H9 (cell line): ENCODE results near the gene IRF1. TPM values are rescaled to one million over a fixed set of nuclear protein-coding genes. Genes with fewer than 3 reads are reported as not detected.

Source experiments
- DNase-seq: peaks from one replicate; pipeline ENCODE4 v3.0.0-alpha.2; 2017
- H2AFZ ChIP-seq: one replicate; pipeline ENCODE4 v1.6.1; 2013; ENCODE audit warnings: mild to moderate bottlenecking, low read length, control low read depth, moderate library complexity
- H2AK5ac ChIP-seq: 2 replicates; pipeline ENCODE4 v1.6.1; 2013; ENCODE audit warnings: low read length, control low read depth, mixed read lengths; ENCODE audit not compliant: insufficient read length
- H2BK120ac ChIP-seq: one replicate; pipeline ENCODE4 v1.6.1; 2013; ENCODE audit warnings: low read depth, mild to moderate bottlenecking, low read length, control low read depth, inconsistent platforms; ENCODE audit not compliant: poor library complexity, severe bottlenecking
- H2BK12ac ChIP-seq: 2 replicates; pipeline ENCODE4 v1.6.1; 2013; ENCODE audit warnings: low read length, control low read depth, mixed read lengths, low read depth; ENCODE audit not compliant: insufficient read length
- H2BK15ac ChIP-seq: 2 replicates; pipeline ENCODE4 v1.6.1; 2013; ENCODE audit warnings: low read depth, low read length, control low read depth
- H2BK20ac ChIP-seq: one replicate; pipeline ENCODE4 v1.6.1; 2013; ENCODE audit warnings: low read depth, mild to moderate bottlenecking, low read length, control low read depth, inconsistent platforms; ENCODE audit not compliant: poor library complexity, severe bottlenecking
- H2BK5ac ChIP-seq: 2 replicates; pipeline ENCODE4 v1.6.1; 2013; ENCODE audit warnings: low read length, control low read depth, mixed read lengths; ENCODE audit not compliant: insufficient read length
- H3K14ac ChIP-seq: 2 replicates; pipeline ENCODE4 v1.6.1; 2013; ENCODE audit warnings: low read length, control low read depth; ENCODE audit not compliant: insufficient read depth
- H3K18ac ChIP-seq: 2 replicates; pipeline ENCODE4 v1.6.1; 2013; ENCODE audit warnings: low read depth, mild to moderate bottlenecking, mixed read lengths, low read length, control low read depth; ENCODE audit not compliant: insufficient read length
- H3K23ac ChIP-seq: 2 replicates; pipeline ENCODE4 v1.6.1; 2013; ENCODE audit warnings: low read length, control low read depth, mixed read lengths, low read depth; ENCODE audit not compliant: insufficient read length
- H3K23me2 ChIP-seq: 2 replicates; pipeline ENCODE4 v1.6.1; 2013; ENCODE audit warnings: low read depth, mild to moderate bottlenecking, mixed read lengths, low read length, control low read depth; ENCODE audit not compliant: insufficient read length, poor library complexity, severe bottlenecking
- H3K27ac ChIP-seq: 2 replicates; pipeline ENCODE4 v1.5.1; 2013; ENCODE audit warnings: low read length, control low read depth, mixed read lengths, low read depth; ENCODE audit not compliant: insufficient read length
- H3K27me3 ChIP-seq: 2 replicates; pipeline ENCODE4 v1.6.1; 2013; ENCODE audit warnings: low read length, control low read depth, inconsistent platforms; ENCODE audit not compliant: insufficient read depth
- H3K4ac ChIP-seq: 2 replicates; pipeline ENCODE4 v1.6.1; 2013; ENCODE audit warnings: low read depth, mild to moderate bottlenecking, control low read depth, inconsistent platforms, low read length, moderate library complexity
- H3K4me1 ChIP-seq: 2 replicates; pipeline ENCODE4 v1.6.1; 2013; ENCODE audit warnings: low read length, control low read depth, inconsistent platforms; ENCODE audit not compliant: insufficient read depth
- H3K4me2 ChIP-seq: 2 replicates; pipeline ENCODE4 v1.6.1; 2013; ENCODE audit warnings: low read length, control low read depth, mixed read lengths; ENCODE audit not compliant: insufficient read length, insufficient read depth
- H3K56ac ChIP-seq: 2 replicates; pipeline ENCODE4 v1.6.1; 2013; ENCODE audit warnings: low read depth, mild to moderate bottlenecking, mixed read lengths, low read length, control low read depth; ENCODE audit not compliant: insufficient read length
- H3K79me1 ChIP-seq: 2 replicates; pipeline ENCODE4 v1.6.1; 2013; ENCODE audit warnings: low read depth, mild to moderate bottlenecking, moderate library complexity, low read length, control low read depth, inconsistent platforms; ENCODE audit not compliant: insufficient read depth, poor library complexity, severe bottlenecking
- H3K79me2 ChIP-seq: 2 replicates; pipeline ENCODE4 v1.6.1; 2013; ENCODE audit warnings: low read length, control low read depth, inconsistent platforms; ENCODE audit not compliant: insufficient read depth
- H3K9ac ChIP-seq: 2 replicates; pipeline ENCODE4 v1.6.1; 2013; ENCODE audit warnings: low read length, control low read depth, mixed read lengths; ENCODE audit not compliant: insufficient read length; ENCODE audit errors: extremely low read depth
- H3K9me3 ChIP-seq: one replicate; pipeline ENCODE4 v1.6.1; 2013; ENCODE audit warnings: low read depth, low read length, inconsistent platforms; ENCODE audit not compliant: control insufficient read depth
- H3T11ph ChIP-seq: one replicate; pipeline ENCODE4 v1.6.1; 2013; ENCODE audit warnings: mild to moderate bottlenecking, low read length, control low read depth, inconsistent platforms
- H4K20me1 ChIP-seq: one replicate; pipeline ENCODE4 v1.6.1; 2013; ENCODE audit not compliant: control insufficient read depth, insufficient read length, insufficient read depth
- H4K5ac ChIP-seq: 2 replicates; pipeline ENCODE4 v1.6.1; 2013; ENCODE audit warnings: low read depth, mild to moderate bottlenecking, mixed read lengths, low read length, control low read depth; ENCODE audit not compliant: insufficient read length
- H4K8ac ChIP-seq: replicated peaks from 2 replicates; pipeline ENCODE4 v1.6.1; 2013; ENCODE audit warnings: low read length, control low read depth, mixed read lengths, low read depth; ENCODE audit not compliant: insufficient read length
- H4K91ac ChIP-seq: 2 replicates; pipeline ENCODE4 v1.6.1; 2013; ENCODE audit warnings: low read depth, mild to moderate bottlenecking, moderate library complexity, mixed read lengths, low read length, control low read depth; ENCODE audit not compliant: insufficient read length
- H3K27ac Mint-ChIP-seq, 3 experiments: 2 replicates in 2 of 3; 3 replicates in 1 of 3; pipeline ENCODE4 v1.8.0; 2020 to 2021; ENCODE audit warnings: mixed read lengths in 3 of 3, mild to moderate bottlenecking in 1 of 3, moderate library complexity in 1 of 3
- H3K27me3 Mint-ChIP-seq: 2 replicates; pipeline ENCODE4 v1.8.0; 2021; ENCODE audit warnings: low read depth, mild to moderate bottlenecking, moderate library complexity, mixed read lengths
- H3K36me3 Mint-ChIP-seq, 3 experiments: 2 replicates in 2 of 3; 3 replicates in 1 of 3; pipeline ENCODE4 v1.8.0; 2020 to 2021; ENCODE audit warnings: low read depth in 3 of 3, mixed read lengths in 3 of 3; ENCODE audit not compliant: insufficient read depth in 1 of 3
- H3K4me1 Mint-ChIP-seq, 2 experiments: 2 replicates each; pipeline ENCODE4 v1.8.0; 2020; ENCODE audit warnings: mixed read lengths in 2 of 2
- H3K4me3 Mint-ChIP-seq, 2 experiments: 2 replicates in 1 of 2; 3 replicates in 1 of 2; pipeline ENCODE4 v1.8.0; 2020 to 2021; ENCODE audit warnings: mild to moderate bottlenecking in 2 of 2, mixed read lengths in 2 of 2, moderate library complexity in 1 of 2
- H3K9me3 Mint-ChIP-seq, 2 experiments: 2 replicates in 1 of 2; 3 replicates in 1 of 2; pipeline ENCODE4 v1.8.0; 2020; ENCODE audit warnings: mild to moderate bottlenecking in 2 of 2, mixed read lengths in 2 of 2, moderate library complexity in 1 of 2
- WGBS: extraction: QIAGEN DNeasy Blood & Tissue Kit; methylation state at CpG from one replicate; pipeline ENCODE4 v1.1.7; 2013; ENCODE audit warnings: missing lambda C conversion rate, low lambda C conversion rate, mixed read lengths; ENCODE audit not compliant: insufficient read length; ENCODE audit errors: extremely low coverage; 5-methylcytosine and 5-hydroxymethylcytosine counted together
- total RNA-seq: library from RNA; stranded (reverse); gene quantifications from 2 replicates; pipeline ENCODE4 v1.2.1, GENCODE V29; 2021
- TF ChIP-seq, protein P1 (sequence below): fragments of 200-600 bp; sonication (generic); conservative IDR thresholded peaks from 3 replicates; pipeline ENCODE4 v1.8.0; 2021; ENCODE audit warnings: antibody characterized with exemption, mild to moderate bottlenecking

The IRF1 gene
- total RNA-seq, 1 experiment from 2014 or later: 8.7 TPM

DNA sequence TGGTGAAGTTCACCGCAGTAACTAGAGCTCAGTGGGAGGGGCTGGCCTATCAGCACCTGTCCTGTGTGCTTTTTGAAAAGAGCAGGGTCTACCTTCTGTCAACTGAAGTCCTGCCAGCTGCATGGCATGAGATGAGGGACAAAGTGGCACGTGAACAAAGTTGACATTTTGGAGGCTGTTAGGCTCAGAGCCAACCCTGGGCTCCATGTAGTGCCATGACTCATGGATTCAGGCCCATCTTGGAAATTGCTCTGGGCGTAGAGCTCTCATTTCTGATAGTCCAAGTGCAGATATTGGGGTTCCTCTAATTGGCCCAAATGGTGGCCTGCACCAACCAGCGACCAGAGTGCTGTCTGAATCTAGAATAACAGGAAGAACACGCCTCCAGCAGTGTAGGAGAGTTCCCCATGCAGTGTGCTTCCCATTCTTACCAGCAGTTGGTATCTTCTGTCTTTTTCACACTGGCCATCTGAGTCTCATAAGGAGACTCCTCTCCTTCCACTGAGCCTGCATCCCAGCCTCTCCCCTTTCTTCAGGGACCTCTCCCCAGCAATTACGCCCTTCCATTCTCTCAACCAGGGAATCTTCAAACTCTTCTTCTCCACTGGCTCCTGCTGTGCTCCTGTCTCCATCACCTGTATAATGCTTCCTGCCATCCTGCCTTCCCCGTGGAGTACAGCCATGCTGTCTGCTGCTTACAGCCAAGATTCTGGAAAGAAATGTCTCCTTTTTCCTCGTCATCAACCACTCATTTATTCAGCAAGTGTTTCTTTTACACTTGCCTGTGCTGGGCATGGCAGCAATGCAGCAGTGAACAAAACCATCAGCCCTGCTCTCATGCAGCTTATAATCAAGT lies 30.4 kb downstream of the IRF1 start:
- Histone ChIP-seq H2BK20ac (no peak overlapping the region), H3K27me3 (no peaks in the 10 kb centered on the region), H3K23ac (no peak overlapping the region), H4K20me1 (no peaks in the 10 kb centered on the region), H3K18ac (no peak overlapping the region), H2BK12ac (no peak overlapping the region), H3T11ph (no peak overlapping the region), H4K91ac (no peak overlapping the region), H4K5ac (no peak overlapping the region), H3K4me2 (no peak overlapping the region), H2AFZ (no peak overlapping the region), H3K27ac (no peak overlapping the region), H3K56ac (no peak overlapping the region), H3K4ac (no peak overlapping the region), H2AK5ac (no peak overlapping the region), H4K8ac (no peak overlapping the region), H2BK5ac (no peak overlapping the region), H3K79me2 (no peaks in the 10 kb centered on the region), H2BK120ac (no peak overlapping the region), H3K14ac (no peak overlapping the region; the same call in 1 of the 2 replicates), H2BK15ac (no peak overlapping the region), H3K4me1 (peaks cover 18% of the 10 kb centered on the region; the same call in 1 of the 2 replicates), H3K9me3 (no peaks in the 10 kb centered on the region), H3K9ac (no peak overlapping the region), H3K79me1 (no peaks in the 10 kb centered on the region), H3K23me2 (no peaks in the 10 kb centered on the region)
- TF ChIP-seq, protein P1, sequence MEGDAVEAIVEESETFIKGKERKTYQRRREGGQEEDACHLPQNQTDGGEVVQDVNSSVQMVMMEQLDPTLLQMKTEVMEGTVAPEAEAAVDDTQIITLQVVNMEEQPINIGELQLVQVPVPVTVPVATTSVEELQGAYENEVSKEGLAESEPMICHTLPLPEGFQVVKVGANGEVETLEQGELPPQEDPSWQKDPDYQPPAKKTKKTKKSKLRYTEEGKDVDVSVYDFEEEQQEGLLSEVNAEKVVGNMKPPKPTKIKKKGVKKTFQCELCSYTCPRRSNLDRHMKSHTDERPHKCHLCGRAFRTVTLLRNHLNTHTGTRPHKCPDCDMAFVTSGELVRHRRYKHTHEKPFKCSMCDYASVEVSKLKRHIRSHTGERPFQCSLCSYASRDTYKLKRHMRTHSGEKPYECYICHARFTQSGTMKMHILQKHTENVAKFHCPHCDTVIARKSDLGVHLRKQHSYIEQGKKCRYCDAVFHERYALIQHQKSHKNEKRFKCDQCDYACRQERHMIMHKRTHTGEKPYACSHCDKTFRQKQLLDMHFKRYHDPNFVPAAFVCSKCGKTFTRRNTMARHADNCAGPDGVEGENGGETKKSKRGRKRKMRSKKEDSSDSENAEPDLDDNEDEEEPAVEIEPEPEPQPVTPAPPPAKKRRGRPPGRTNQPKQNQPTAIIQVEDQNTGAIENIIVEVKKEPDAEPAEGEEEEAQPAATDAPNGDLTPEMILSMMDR: peak; percentile 48; the same call in 2 of the 3 replicates
- Mint-ChIP-seq H3K4me3 (no peak overlapping the region), H3K4me1 (peaks cover 42 to 46% of the 10 kb centered on the region in 2 experiments), H3K27ac (peak overlapping the region in 1 of 3 experiments; percentile 1; a peak in 1 of 7 replicates), H3K36me3 (no peaks in the 10 kb centered on the region), H3K27me3 (peaks cover 5% of the 10 kb centered on the region), H3K9me3 (no peaks in the 10 kb centered on the region; a peak in 1 of 5 replicates)
- no CpG with 5 or more reads among the region's 8 CpGs for WGBS
- DNase-seq: no peak
